ENCODE results near the gene KRTAP2-2.
A peak's percentile ranks its signal among the peaks of the same experiment; 100 is the strongest.
"Not testable (repeated sequence)": the region's sequence is repeated elsewhere in the genome, so short reads cannot be mapped to it uniquely, and the experiment has no call there.

GRCh38 chr17:41104386-41105038 lies 49.5 kb upstream of the KRTAP2-2 start:
- not testable (repeated sequence) for TF ChIP-seq CTCF (conservative IDR thresholded peaks at IDR 0.05; ENCODE audit: low read depth, low read length); SMC3 (IDR thresholded peaks at IDR 0.05; ENCODE audit: low read depth, low read length); POLR2A (IDR thresholded peaks at IDR 0.05; ENCODE audit: low read depth, low read length); MXI1 (IDR thresholded peaks at IDR 0.05; ENCODE audit: borderline replicate concordance, low read depth, low read length)
- TF ChIP-seq FOS (IDR thresholded peaks at IDR 0.05; ENCODE audit: low read depth, low read length): 0 out of 2 replicates have a peak, but pooled peaks have one; percentile 8

All from IMR-90 (cell line).